ENCODE data around the gene RASAL1. TPM values are rescaled to one million over a fixed set of nuclear protein-coding genes. Genes with fewer than 3 reads are reported as not detected.

Gene RASAL1
- total RNA-seq, 1 experiment from 2014 or later: 85.9 TPM

- TF ChIP-seq CTCF (IDR thresholded peaks at IDR 0.05; ENCODE audit: unreplicated experiment): no peak
- no peaks in the 10 kb centered on the region for H3K9me3 Mint-ChIP-seq (ENCODE audit: low read depth, unreplicated experiment)
- CTCF ChIA-PET: interaction anchor here (0.9 to 5.9 kb wide), 9 partner anchors 10 to 103 kb away, joined by 3 to 108 read pairs (median 5); partner anchors contain the start of gene RASAL1
- peak overlapping the region; percentile 98 for H3K4me3 Mint-ChIP-seq (ENCODE audit: low read depth, unreplicated experiment)
- H3K27me3 Mint-ChIP-seq (ENCODE audit: unreplicated experiment): no peaks in the 10 kb centered on the region
- DNase-seq: no peak
- BruUV-seq (replicated peaks): TSS peak; percentile 26
- intact Hi-C loops (cut with micrococcal nuclease; ENCODE audit: unreplicated experiment): loop anchor here (2.0 to 5.0 kb wide), 2 partner anchors 18 to 160 kb away; partner anchors contain the start of gene RASAL1
- H3K4me1 Mint-ChIP-seq (ENCODE audit: low read depth, unreplicated experiment): peaks cover 30% of the 10 kb centered on the region
- peaks cover 41% of the 10 kb centered on the region for H3K36me3 Mint-ChIP-seq (ENCODE audit: insufficient read depth, unreplicated experiment)
- H3K27ac Mint-ChIP-seq (ENCODE audit: unreplicated experiment): peak overlapping the region; percentile 13
These were observed 16.8 kb upstream of the RASAL1 start for GRCh38 chr12:113152196-113152834.

GRCh38 chr12:113151655-113152054, 16.1 kb upstream of the RASAL1 start:
- H3K36me3 Mint-ChIP-seq (ENCODE audit: insufficient read depth, unreplicated experiment): peaks cover 35% of the 10 kb centered on the region
- peak overlapping the region; percentile 98 for H3K4me3 Mint-ChIP-seq (ENCODE audit: low read depth, unreplicated experiment)
- intact Hi-C loops (cut with micrococcal nuclease; ENCODE audit: unreplicated experiment): loop anchor here (2.0 to 5.0 kb wide), 2 partner anchors 17 to 159 kb away; partner anchors contain the start of gene RASAL1
- H3K27ac Mint-ChIP-seq (ENCODE audit: unreplicated experiment): no peak overlapping the region
- DNase-seq: no peak
- no TSS peak for BruUV-seq (replicated peaks)
- CTCF ChIA-PET: interaction anchor here (1.8 to 5.9 kb wide), 2 partner anchors 15 to 23 kb away, joined by 8 to 108 read pairs; partner anchors contain the start of gene RASAL1
- no peaks in the 10 kb centered on the region for H3K27me3 Mint-ChIP-seq (ENCODE audit: unreplicated experiment)
- no peaks in the 10 kb centered on the region for H3K9me3 Mint-ChIP-seq (ENCODE audit: low read depth, unreplicated experiment)
- H3K4me1 Mint-ChIP-seq (ENCODE audit: low read depth, unreplicated experiment): peaks cover 30% of the 10 kb centered on the region
- no peak for TF ChIP-seq CTCF (IDR thresholded peaks at IDR 0.05; ENCODE audit: unreplicated experiment)

- CTCF ChIA-PET: interaction anchor here (0.8 to 5.9 kb wide), 3 partner anchors 13 to 156 kb away, joined by 4 to 108 read pairs (median 5); partner anchors contain the start of gene RASAL1
These were observed 14.0 kb upstream of the RASAL1 start, which contains the start of gene CFAP73 for GRCh38 chr12:113149361-113150150. Gene CFAP73 (plus strand): TSS chr12:113149724. CDS start chr12:113149858, 134 bp downstream.

More at GRCh38 chr12:113149361-113150150, 14.0 kb upstream of the RASAL1 start, which contains the start of gene CFAP73:
- H3K9me3 Mint-ChIP-seq (ENCODE audit: low read depth, unreplicated experiment): no peaks in the 10 kb centered on the region
- peak within 1 kb of the TSS; percentile 76 for H3K27ac Mint-ChIP-seq (ENCODE audit: unreplicated experiment)
- H3K27me3 Mint-ChIP-seq (ENCODE audit: unreplicated experiment): no peaks in the 10 kb centered on the region
- peak within 1 kb of the TSS; percentile 31 for H3K4me3 Mint-ChIP-seq (ENCODE audit: low read depth, unreplicated experiment)
- BruUV-seq (replicated peaks): TSS peak; percentile 23
- intact Hi-C loops (cut with micrococcal nuclease; ENCODE audit: unreplicated experiment): loop anchor here (5.0 kb wide), 1 partner anchor 157 kb away; no protein-coding TSS in a partner anchor
- H3K36me3 Mint-ChIP-seq (ENCODE audit: insufficient read depth, unreplicated experiment): peaks cover 32% of the 10 kb centered on the region
- DNase-seq: peak; percentile 96
- peak; percentile 34 for TF ChIP-seq CTCF (IDR thresholded peaks at IDR 0.05; ENCODE audit: unreplicated experiment)
- peaks cover 43% of the 10 kb centered on the region for H3K4me1 Mint-ChIP-seq (ENCODE audit: low read depth, unreplicated experiment)
